Calu3 (cell line): ENCODE results near the gene MRPL9. TPM values are rescaled to one million over a fixed set of nuclear protein-coding genes. Genes with fewer than 3 reads are reported as not detected.

ENCODE experiments used
- BruUV-seq: library from RNA; stranded (reverse); fragments of 400-500 nt; replicated peaks from 2 replicates; lab custom pipeline; 2021; lab: Mats Ljungman, UMichigan
- CTCF ChIA-PET: fragments of 300-600 bp; sonication (Branson Sonifier 250); formaldehyde crosslinking; loops from one replicate; lab custom pipeline; 2022; ENCODE audit warnings: antibody characterized with exemption; lab: Charles Lee
- DNase-seq: peaks from one replicate; pipeline ENCODE4 v3.0.0; 2022
- H3K27ac Mint-ChIP-seq: one replicate; pipeline ENCODE4 v1.8.0; 2022; ENCODE audit warnings: mixed read lengths; ENCODE audit not compliant: unreplicated experiment
- H3K27me3 Mint-ChIP-seq: one replicate; pipeline ENCODE4 v1.8.0; 2022; ENCODE audit warnings: mixed read lengths; ENCODE audit not compliant: unreplicated experiment
- H3K36me3 Mint-ChIP-seq: one replicate; pipeline ENCODE4 v1.8.0; 2022; ENCODE audit warnings: mild to moderate bottlenecking, moderate library complexity, mixed read lengths; ENCODE audit not compliant: insufficient read depth, unreplicated experiment
- H3K4me1 Mint-ChIP-seq: one replicate; pipeline ENCODE4 v1.8.0; 2022; ENCODE audit warnings: mild to moderate bottlenecking, low read depth, mixed read lengths; ENCODE audit not compliant: unreplicated experiment
- H3K4me3 Mint-ChIP-seq: one replicate; pipeline ENCODE4 v1.8.0; 2022; ENCODE audit warnings: mild to moderate bottlenecking, low read depth, moderate library complexity, mixed read lengths; ENCODE audit not compliant: unreplicated experiment
- H3K9me3 Mint-ChIP-seq: one replicate; pipeline ENCODE4 v1.8.0; 2022; ENCODE audit warnings: low read depth, mixed read lengths; ENCODE audit not compliant: unreplicated experiment
- intact Hi-C: fragments of 100-400 bp; cut with micrococcal nuclease; formaldehyde crosslinking; loops from one replicate; pipeline ENCODE4 v1.10.0; 2022; ENCODE audit not compliant: unreplicated experiment
- total RNA-seq: library from RNA; stranded (reverse); gene quantifications from 2 replicates; pipeline ENCODE4 v1.2.3, GENCODE V29; 2022
- TF ChIP-seq, protein P1 (sequence below): fragments of 200-600 bp; IDR thresholded peaks from one replicate; pipeline ENCODE4 v1.8.0; 2022; ENCODE audit warnings: antibody characterized with exemption; ENCODE audit not compliant: unreplicated experiment

The MRPL9 gene
- total RNA-seq, 1 experiment from 2014 or later: 118 TPM

DNA sequence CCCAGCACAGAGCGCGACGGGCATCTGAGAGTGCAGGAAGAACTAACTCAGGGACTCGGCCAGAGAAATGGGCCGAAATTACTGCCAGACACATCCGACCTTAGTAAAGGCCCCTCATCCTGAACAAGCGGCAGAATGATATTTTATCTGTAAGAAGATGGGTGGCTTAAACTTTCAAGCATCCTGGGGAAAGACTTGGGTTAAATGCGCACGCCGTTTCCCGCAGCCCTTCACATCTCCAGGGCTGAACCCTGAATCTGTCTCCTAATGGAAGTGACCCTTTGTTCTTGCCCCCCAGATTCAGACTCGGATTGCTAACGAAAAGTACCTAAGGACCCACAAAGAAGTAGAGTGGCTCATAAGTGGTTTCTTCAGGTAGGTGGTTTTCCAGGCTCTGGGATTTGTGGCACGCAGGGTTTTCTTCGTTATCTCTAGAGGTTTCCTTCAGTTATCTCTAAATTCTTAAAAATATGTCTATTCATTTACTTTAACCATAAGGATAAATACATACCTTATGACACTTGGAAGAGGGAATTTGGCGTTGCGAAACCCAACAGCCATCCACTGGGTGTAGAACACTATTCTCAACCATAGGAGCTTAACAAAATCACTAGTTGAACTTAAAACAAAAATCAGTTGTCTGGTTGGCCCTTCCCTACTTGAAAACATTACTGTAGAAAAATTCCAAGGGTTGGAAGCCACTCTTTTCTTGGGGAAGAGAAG is 41.3 kb downstream of the MRPL9 start:
- BruUV-seq: no TSS peak
- intact Hi-C loops: no loop called here
- TF ChIP-seq, protein P1, sequence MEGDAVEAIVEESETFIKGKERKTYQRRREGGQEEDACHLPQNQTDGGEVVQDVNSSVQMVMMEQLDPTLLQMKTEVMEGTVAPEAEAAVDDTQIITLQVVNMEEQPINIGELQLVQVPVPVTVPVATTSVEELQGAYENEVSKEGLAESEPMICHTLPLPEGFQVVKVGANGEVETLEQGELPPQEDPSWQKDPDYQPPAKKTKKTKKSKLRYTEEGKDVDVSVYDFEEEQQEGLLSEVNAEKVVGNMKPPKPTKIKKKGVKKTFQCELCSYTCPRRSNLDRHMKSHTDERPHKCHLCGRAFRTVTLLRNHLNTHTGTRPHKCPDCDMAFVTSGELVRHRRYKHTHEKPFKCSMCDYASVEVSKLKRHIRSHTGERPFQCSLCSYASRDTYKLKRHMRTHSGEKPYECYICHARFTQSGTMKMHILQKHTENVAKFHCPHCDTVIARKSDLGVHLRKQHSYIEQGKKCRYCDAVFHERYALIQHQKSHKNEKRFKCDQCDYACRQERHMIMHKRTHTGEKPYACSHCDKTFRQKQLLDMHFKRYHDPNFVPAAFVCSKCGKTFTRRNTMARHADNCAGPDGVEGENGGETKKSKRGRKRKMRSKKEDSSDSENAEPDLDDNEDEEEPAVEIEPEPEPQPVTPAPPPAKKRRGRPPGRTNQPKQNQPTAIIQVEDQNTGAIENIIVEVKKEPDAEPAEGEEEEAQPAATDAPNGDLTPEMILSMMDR: no peak
- CTCF ChIA-PET: interaction anchor here (1.8 kb wide), 1 partner anchor 8 kb away, joined by 7 read pairs; no protein-coding TSS in a partner anchor
- DNase-seq: no peak
- H3K9me3 Mint-ChIP-seq: no peaks in the 10 kb centered on the region
- H3K4me3 Mint-ChIP-seq: peak overlapping the region; percentile 75
- peaks cover 49% of the 10 kb centered on the region for H3K27me3 Mint-ChIP-seq
- peaks cover 30% of the 10 kb centered on the region for H3K4me1 Mint-ChIP-seq
- H3K27ac Mint-ChIP-seq: no peak overlapping the region
- peaks cover 5% of the 10 kb centered on the region for H3K36me3 Mint-ChIP-seq

DNA sequence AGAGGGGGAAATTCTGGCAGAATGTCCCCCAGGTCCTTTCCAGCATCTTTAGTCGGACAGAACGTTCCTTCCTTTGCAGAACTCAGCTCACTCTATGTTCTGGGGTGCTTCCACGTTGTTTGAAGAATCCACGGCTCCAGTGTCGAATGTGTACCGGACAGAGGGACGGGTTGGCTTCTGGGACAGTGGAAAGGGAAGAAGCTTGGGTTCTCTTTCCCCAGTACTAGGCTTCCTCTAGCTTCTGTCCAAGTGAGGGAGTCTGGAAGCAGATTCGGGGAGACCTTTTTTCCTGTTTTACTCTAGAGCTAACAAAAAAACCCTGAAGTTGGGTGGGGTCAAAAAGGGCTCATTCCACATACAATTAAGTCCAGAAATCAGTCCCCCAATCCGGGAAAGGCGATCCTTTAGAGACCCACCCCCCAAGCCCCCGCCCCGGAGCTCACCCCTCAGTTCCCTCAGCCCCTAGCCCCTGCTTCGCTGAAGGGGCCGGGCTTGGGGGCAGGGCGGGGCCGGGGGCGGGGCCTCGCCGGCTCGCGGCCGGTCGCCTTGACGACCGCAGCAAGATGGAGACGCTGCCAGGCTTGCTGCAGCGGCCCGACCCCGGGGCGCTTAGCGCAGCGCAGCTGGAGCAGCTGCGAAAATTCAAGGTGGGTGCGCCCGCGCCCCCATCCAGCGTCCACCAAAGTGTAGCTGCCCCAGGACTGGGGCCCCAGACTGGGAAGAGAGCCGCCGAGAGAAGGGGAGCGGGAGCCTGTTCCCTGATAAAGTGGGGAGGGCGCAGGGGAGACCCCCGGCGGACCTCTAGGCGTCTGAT is 42.1 kb downstream of the MRPL9 start, which contains the start of gene RIIAD1:
RIIAD1 (plus strand) TSS at position 549 of the 814 bp plus-strand sequence; CDS start at position 564, 15 bp downstream.
- H3K27me3 Mint-ChIP-seq: peaks cover 57% of the 10 kb centered on the region
- H3K4me3 Mint-ChIP-seq: peak within 1 kb of the TSS; percentile 75
- CTCF ChIA-PET: interaction anchor here (0.8 to 1.8 kb wide), 4 partner anchors 8 to 182 kb away, joined by 3 to 7 read pairs (median 4); no protein-coding TSS in a partner anchor
- peaks cover 5% of the 10 kb centered on the region for H3K36me3 Mint-ChIP-seq
- no peaks in the 10 kb centered on the region for H3K9me3 Mint-ChIP-seq
- TF ChIP-seq, protein P1: no peak
- no TSS peak for BruUV-seq
- no peak for DNase-seq
- H3K27ac Mint-ChIP-seq: no peak within 1 kb of the TSS
- intact Hi-C loops: no loop called here
- H3K4me1 Mint-ChIP-seq: peaks cover 34% of the 10 kb centered on the region

DNA sequence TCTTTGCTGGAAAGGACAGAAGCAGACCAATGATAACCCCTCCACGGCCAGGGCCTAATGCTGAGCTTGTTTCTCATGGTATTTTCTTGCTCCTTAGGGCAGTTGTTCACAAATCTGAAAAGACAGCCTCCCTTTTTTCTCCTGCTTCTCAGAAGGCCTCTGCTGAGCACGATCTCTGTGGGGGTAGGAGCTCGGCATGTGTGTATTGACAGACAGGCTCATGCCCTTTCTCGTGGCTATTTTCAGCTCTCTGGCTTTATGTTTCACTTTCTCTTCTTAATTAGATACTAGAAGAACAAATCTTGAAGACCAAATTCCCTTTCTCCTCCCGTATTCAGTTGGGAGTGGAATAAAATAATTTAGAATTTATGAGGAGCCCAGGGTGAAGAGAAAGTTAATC is 42.7 kb downstream of the MRPL9 start:
- Mint-ChIP-seq H3K4me1 (peaks cover 34% of the 10 kb centered on the region), H3K9me3 (no peaks in the 10 kb centered on the region), H3K36me3 (peaks cover 5% of the 10 kb centered on the region), H3K4me3 (peak overlapping the region; percentile 75), H3K27ac (no peak overlapping the region), H3K27me3 (peaks cover 63% of the 10 kb centered on the region)
- no peak for DNase-seq
- CTCF ChIA-PET: interaction anchor here (0.8 to 1.8 kb wide), 4 partner anchors 9 to 181 kb away, joined by 3 to 7 read pairs (median 4); no protein-coding TSS in a partner anchor
- BruUV-seq: no TSS peak
- intact Hi-C loops: no loop called here
- TF ChIP-seq, protein P1: no peak

DNA sequence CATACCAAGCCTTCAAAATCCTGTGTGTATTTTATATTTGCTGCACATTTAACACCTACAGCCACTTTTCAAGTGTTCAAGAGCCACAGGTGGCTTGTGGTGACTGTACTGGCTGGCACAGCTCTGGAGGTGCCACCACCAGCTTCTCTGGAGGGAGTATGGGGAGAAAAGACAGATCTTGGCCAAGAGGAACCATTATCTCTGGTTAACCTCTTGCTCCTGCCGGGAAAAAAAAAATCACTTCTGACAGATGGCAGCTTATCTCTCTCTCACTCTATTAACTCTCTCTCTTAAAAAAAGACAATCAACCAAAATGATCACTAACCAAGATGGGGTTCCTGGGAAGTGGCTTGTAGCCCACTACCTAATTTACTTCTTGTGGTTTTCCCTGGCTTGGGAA is 43.2 kb downstream of the MRPL9 start:
- peaks cover 68% of the 10 kb centered on the region for H3K27me3 Mint-ChIP-seq
- no TSS peak for BruUV-seq
- H3K36me3 Mint-ChIP-seq: peaks cover 5% of the 10 kb centered on the region
- peaks cover 34% of the 10 kb centered on the region for H3K4me1 Mint-ChIP-seq
- H3K27ac Mint-ChIP-seq: no peak overlapping the region
- CTCF ChIA-PET: interaction anchor here (0.6 to 1.8 kb wide), 5 partner anchors 10 to 181 kb away, joined by 3 to 7 read pairs (median 4); no protein-coding TSS in a partner anchor
- H3K9me3 Mint-ChIP-seq: no peaks in the 10 kb centered on the region
- no peak for DNase-seq
- intact Hi-C loops: no loop called here
- TF ChIP-seq, protein P1: no peak
- peak overlapping the region; percentile 75 for H3K4me3 Mint-ChIP-seq
